H1 (cell line): Measurements from ENCODE around the gene LLGL2. TPM values are rescaled to one million over a fixed set of nuclear protein-coding genes. Genes with fewer than 3 reads are reported as not detected.
A peak's percentile ranks its signal among the peaks of the same experiment; 100 is the strongest.

ENCODE experiments used
- CTCF ChIA-PET: fragments of 300-600 bp; sonication (Branson Sonifier 250); formaldehyde crosslinking; loops from one replicate; lab custom pipeline; 2021; ENCODE audit not compliant: partially characterized antibody; lab: Charles Lee
- POLR2A ChIA-PET: fragments of 300-600 bp; sonication (Branson Sonifier 250); formaldehyde crosslinking; loops from one replicate; lab custom pipeline; 2021; ENCODE audit warnings: inconsistent platforms; ENCODE audit not compliant: partially characterized antibody; lab: Charles Lee
- DNase-seq, 2 experiments: peaks; one replicate each; pipeline versions ENCODE4 v3.0.0 to v3.0.0-alpha.2; 2010 to 2022; ENCODE audit warnings: low spot score in 2 of 2, low read depth in 1 of 2, mixed read lengths in 1 of 2
- FAIRE-seq: peaks from 2 replicates; lab custom pipeline; 2011; peaks lifted over from hg19 to GRCh38; lab: Jason Lieb, UNC
- H2AFZ ChIP-seq: 2 replicates; pipeline ENCODE4 v1.8.1; 2012; ENCODE audit warnings: low read length, inconsistent platforms
- H2AK5ac ChIP-seq: 2 replicates; pipeline ENCODE4 v1.6.1; 2013; ENCODE audit warnings: low read depth, low read length
- H2BK120ac ChIP-seq: replicated peaks from 2 replicates; pipeline ENCODE3; 2013; ENCODE audit warnings: low read depth, low read length, inconsistent platforms
- H2BK12ac ChIP-seq: 2 replicates; pipeline ENCODE4 v1.6.1; 2013; ENCODE audit warnings: low read depth, low read length
- H2BK15ac ChIP-seq: 2 replicates; pipeline ENCODE4 v1.6.1; 2013; ENCODE audit warnings: low read length
- H2BK20ac ChIP-seq: 2 replicates; pipeline ENCODE4 v1.6.1; 2013; ENCODE audit warnings: low read length
- H2BK5ac ChIP-seq: 2 replicates; pipeline ENCODE4 v1.6.1; 2013; ENCODE audit warnings: low read depth, low read length
- H3K14ac ChIP-seq: 2 replicates; pipeline ENCODE4 v1.6.1; 2013; ENCODE audit warnings: inconsistent platforms; ENCODE audit not compliant: insufficient read length
- H3K18ac ChIP-seq: 2 replicates; pipeline ENCODE4 v1.6.1; 2013; ENCODE audit warnings: low read length; ENCODE audit errors: extremely low read depth
- H3K23ac ChIP-seq: 2 replicates; pipeline ENCODE4 v1.6.1; 2013; ENCODE audit warnings: inconsistent platforms; ENCODE audit not compliant: insufficient read length
- H3K23me2 ChIP-seq: 2 replicates; pipeline ENCODE4 v1.6.1; 2013; ENCODE audit warnings: low read depth, low read length
- H3K27ac ChIP-seq: 2 replicates; pipeline ENCODE4 v1.6.1; 2011; ENCODE audit warnings: low read depth, low read length, inconsistent platforms
- H3K27me3 ChIP-seq, 4 experiments: replicated peaks in 1 of 4; 1 replicate in 1 of 4; 2 replicates in 3 of 4; pipeline versions ENCODE4 v1.6.1 to v1.8.1; 2011 to 2013; ENCODE audit warnings: low read length in 3 of 4, mild to moderate bottlenecking in 3 of 4, inconsistent platforms in 2 of 4, mixed read lengths in 2 of 4, moderate library complexity in 1 of 4; ENCODE audit not compliant: control insufficient read depth in 3 of 4, insufficient read depth in 3 of 4; ENCODE audit errors: extremely low read depth in 1 of 4
- H3K36me3 ChIP-seq, 4 experiments: 2 replicates each; pipeline versions ENCODE4 v1.6.1 to v1.8.1; 2011 to 2013; ENCODE audit warnings: mild to moderate bottlenecking in 4 of 4, low read length in 3 of 4, moderate library complexity in 2 of 4, control low read depth in 1 of 4, inconsistent platforms in 1 of 4; ENCODE audit not compliant: insufficient read depth in 4 of 4, control insufficient read depth in 2 of 4
- H3K4ac ChIP-seq: replicated peaks from 2 replicates; pipeline ENCODE3; 2013; ENCODE audit warnings: low read length, low read depth, mixed read lengths, inconsistent platforms; ENCODE audit not compliant: insufficient read length
- H3K4me1 ChIP-seq, 4 experiments: replicated peaks in 1 of 4; 1 replicate in 1 of 4; 2 replicates in 3 of 4; pipeline versions ENCODE4 v1.6.1 to v1.8.1; 2011 to 2013; ENCODE audit warnings: low read length in 3 of 4, inconsistent platforms in 2 of 4, mixed read lengths in 1 of 4; ENCODE audit not compliant: insufficient read depth in 4 of 4, control insufficient read depth in 3 of 4
- H3K4me2 ChIP-seq, 2 experiments: 2 replicates each; pipeline versions ENCODE4 v1.6.1 to v1.8.1; 2011 to 2013; ENCODE audit warnings: low read depth in 2 of 2, low read length in 2 of 2, control low read depth in 1 of 2, inconsistent platforms in 1 of 2, mild to moderate bottlenecking in 1 of 2; ENCODE audit not compliant: insufficient read depth in 1 of 2
- H3K4me3 ChIP-seq, 4 experiments: fragments of 200-600, 300-600 bp in 1 of 4; sonication (generic), shearing (Covaris generic), sonication (Bioruptor Twin) in 1 of 4; 2 replicates each; pipeline versions ENCODE4 v1.5.1 to v1.8.1; 2011 to 2016; ENCODE audit warnings: low read length in 4 of 4, low read depth in 3 of 4, control low read depth in 2 of 4, inconsistent platforms in 2 of 4, mild to moderate bottlenecking in 2 of 4, mixed read lengths in 1 of 4, moderate library complexity in 1 of 4; ENCODE audit not compliant: insufficient read depth in 2 of 4; ENCODE audit errors: extremely low read depth in 1 of 4
- H3K56ac ChIP-seq: replicated peaks from 2 replicates; pipeline ENCODE3; 2013; ENCODE audit warnings: low read depth, mild to moderate bottlenecking, mixed read lengths, low read length, inconsistent platforms; ENCODE audit not compliant: insufficient read length
- H3K79me1 ChIP-seq: 2 replicates; pipeline ENCODE4 v1.6.1; 2013; ENCODE audit warnings: low read depth, low read length, control low read depth
- H3K79me2 ChIP-seq, 2 experiments: 2 replicates each; pipeline versions ENCODE4 v1.6.1 to v1.8.1; 2012 to 2013; ENCODE audit warnings: low read length in 2 of 2, mild to moderate bottlenecking in 2 of 2, inconsistent platforms in 1 of 2; ENCODE audit not compliant: insufficient read depth in 2 of 2, control insufficient read depth in 1 of 2
- H3K9ac ChIP-seq, 4 experiments: replicated peaks in 1 of 4; 1 replicate in 1 of 4; 2 replicates in 3 of 4; pipeline versions ENCODE4 v1.6.1 to v1.8.1; 2011 to 2013; ENCODE audit warnings: low read depth in 3 of 4, low read length in 3 of 4, control low read depth in 2 of 4, mild to moderate bottlenecking in 2 of 4, moderate library complexity in 2 of 4, inconsistent platforms in 1 of 4; ENCODE audit errors: extremely low read depth in 1 of 4
- H3K9me3 ChIP-seq, 2 experiments: 2 replicates each; pipeline versions ENCODE4 v1.6.1 to v1.8.1; 2012 to 2013; ENCODE audit warnings: mild to moderate bottlenecking in 2 of 2, moderate library complexity in 2 of 2, control low read depth in 1 of 2, inconsistent platforms in 1 of 2, low read depth in 1 of 2, low read length in 1 of 2, mixed read lengths in 1 of 2; ENCODE audit not compliant: insufficient read depth in 2 of 2
- H4K20me1 ChIP-seq, 2 experiments: replicated peaks in 1 of 2; 2 replicates each; pipeline versions ENCODE3 to v1.8.1; 2011 to 2013; ENCODE audit warnings: inconsistent platforms in 2 of 2, low read length in 2 of 2, mild to moderate bottlenecking in 1 of 2; ENCODE audit not compliant: insufficient read depth in 2 of 2, control insufficient read depth in 1 of 2
- H4K5ac ChIP-seq: 2 replicates; pipeline ENCODE4 v1.6.1; 2013; ENCODE audit warnings: low read length, low read depth, mixed read lengths, inconsistent platforms; ENCODE audit not compliant: insufficient read length
- H4K8ac ChIP-seq: 2 replicates; pipeline ENCODE4 v1.8.0; 2013; ENCODE audit warnings: mild to moderate bottlenecking, moderate library complexity, low read length, inconsistent platforms; ENCODE audit not compliant: insufficient read depth; ENCODE audit errors: extremely low read depth
- H4K91ac ChIP-seq: replicated peaks from 2 replicates; pipeline ENCODE3; 2013; ENCODE audit warnings: low read length, mixed read lengths, inconsistent platforms; ENCODE audit not compliant: insufficient read length
- BCL11A ChIP-seq, 2 experiments: IDR thresholded peaks; one replicate each; pipeline ENCODE4 v1.6.1; 2011; ENCODE audit warnings: low read depth in 2 of 2, low read length in 2 of 2, mild to moderate bottlenecking in 2 of 2
- CHD1 ChIP-seq: IDR thresholded peaks from 2 replicates; pipeline ENCODE4 v1.6.1; 2012; ENCODE audit warnings: low read depth, low read length, improper control_type of control experiment
- JUND ChIP-seq: IDR thresholded peaks from 2 replicates; pipeline ENCODE4 v1.6.1; 2011; ENCODE audit warnings: mild to moderate bottlenecking, improper control_type of control experiment, low read length
- KDM1A ChIP-seq: fragments of 200-600, 300-600 bp; sonication (generic); IDR thresholded peaks from 2 replicates; pipeline ENCODE4 v1.7.1; 2016; ENCODE audit warnings: mild to moderate bottlenecking, low read length, borderline replicate concordance
- POLR2AphosphoS5 ChIP-seq: IDR thresholded peaks from 2 replicates; pipeline ENCODE4 v1.6.1; 2011; ENCODE audit warnings: low read depth, low read length
- SRF ChIP-seq: IDR thresholded peaks from 2 replicates; pipeline ENCODE4 v1.6.1; 2011; ENCODE audit warnings: mild to moderate bottlenecking, low read depth, low read length, moderate library complexity
- WGBS, 2 experiments: shearing (Covaris generic) in 1 of 2; methylation state at CpG; one replicate each; pipeline versions ENCODE4 v1.1.6 to v1.1.7; 2013 to 2015; ENCODE audit warnings: low lambda C conversion rate in 2 of 2, mixed read lengths in 2 of 2, inconsistent platforms in 1 of 2, low coverage in 1 of 2, missing lambda C conversion rate in 1 of 2; ENCODE audit not compliant: insufficient replicate concordance in 2 of 2, insufficient coverage in 1 of 2, insufficient read length in 1 of 2; ENCODE audit errors: extremely low coverage in 1 of 2, missing lambda C conversion rate in 1 of 2; 5-methylcytosine and 5-hydroxymethylcytosine counted together
- polyA plus RNA-seq, 7 experiments: library from polyadenylated mRNA; depleted of rRNA in 3 of 7; stranded (reverse) in 5 of 7; unstranded in 2 of 7; fragments of >200 nt in 5 of 7; fragments of 200-250 nt in 2 of 7; gene quantifications; 1 replicate in 5 of 7; 2 replicates in 1 of 7; 4 replicates in 1 of 7; pipeline versions ENCODE4 v1.2.1 to v1.2.3, GENCODE V29; 2011 to 2013; ENCODE audit warnings: missing spikeins in 2 of 7, mixed read lengths in 2 of 7
- total RNA-seq: library from RNA; stranded (reverse); fragmentation: NEBNext Ultra II Directional; extraction: Animal tissue kit (Norgen Biotek cat#: 25700); gene quantifications from 2 replicates; pipeline ENCODE4 v1.2.1, GENCODE V29; 2021

The LLGL2 gene
- total and polyA plus RNA-seq, 2 of the 8 experiments (the other 6 are each of a cell fraction or from before 2014, with no cell fraction given): 64.5 to 77.1 TPM

- WGBS, 2 experiments: 4% methylated on average over 4 of the region's 4 CpGs; no CpG with 5 or more reads in 1 of the 2 experiments
- H3K14ac ChIP-seq: no peak overlapping the region
- DNase-seq: no peak
Observed at GRCh38 chr17:75550139-75550465, 24.6 kb downstream of the LLGL2 start.

More at GRCh38 chr17:75550139-75550465, 24.6 kb downstream of the LLGL2 start:
- Histone ChIP-seq H4K8ac (no peak overlapping the region), H3K4ac (no peak overlapping the region)
- POLR2A ChIA-PET: interaction anchor here (0.9 to 2.9 kb wide), 2 partner anchors 24 to 26 kb away, joined by 3 to 19 read pairs; partner anchors contain the start of gene LLGL2
- TF ChIP-seq CHD1 (no peak), SRF (no peak), BCL11A (IDR thresholded peaks at IDR 0.05; ENCODE audit: low read depth in 2 of 2, low read length in 2 of 2) (no peak), POLR2AphosphoS5 (0 out of 2 replicates have a peak, but pooled peaks have one; percentile 38), KDM1A (no peak), JUND (no peak)
- TF ChIP-seq, all 59 proteins: peak for 1
- Histone ChIP-seq H4K5ac (peak overlapping the region; percentile 67), H2BK120ac (no peak overlapping the region), H2BK20ac (no peak overlapping the region), H3K23ac (no peak overlapping the region), H3K56ac (no peak overlapping the region), H3K9ac (peak overlapping the region in 2 of 4 experiments; percentile 43 to 56; a peak in 1 of 7 replicates), H3K27ac (peak overlapping the region; percentile 87; the same call in 1 of the 2 replicates), H2BK12ac (0 out of 2 replicates have a peak overlapping the region, but pooled peaks have one; percentile 9), H4K20me1 (no peaks in the 10 kb centered on the region), H3K4me1 (peaks cover 10 to 22% (median 14%) of the 10 kb centered on the region in 4 experiments), H2AFZ (no peak overlapping the region), H4K91ac (no peak overlapping the region), H2BK5ac (0 out of 2 replicates have a peak overlapping the region, but pooled peaks have one; percentile 99), H3K23me2 (peaks cover 1% of the 10 kb centered on the region; the same call in 1 of the 2 replicates), H3K79me2 (no peaks in the 10 kb centered on the region), H3K9me3 (no peaks in the 10 kb centered on the region), H2BK15ac (no peak overlapping the region; the same call in 1 of the 2 replicates), H3K18ac (peak overlapping the region; percentile 72), H3K27me3 (no peaks in the 10 kb centered on the region), H3K4me2 (peak overlapping the region; percentile 48 to 87), H2AK5ac (no peak overlapping the region), H3K79me1 (no peaks in the 10 kb centered on the region), H3K4me3 (peak overlapping the region; percentile 11 to 60 (median 42); a peak in 6 of 8 replicates), H3K36me3 (no peaks in the 10 kb centered on the region)
- CTCF ChIA-PET: interaction anchor here (0.6 to 2.6 kb wide), 6 partner anchors 30 to 83 kb away, joined by 3 to 7 read pairs (median 5); partner anchors contain the start of genes SMIM5 and TSEN54
- peak; percentile 52 for FAIRE-seq
